ENCODE measurements around the gene TMOD2. TPM values are rescaled to one million over a fixed set of nuclear protein-coding genes. Genes with fewer than 3 reads are reported as not detected.

Gene TMOD2
- total and polyA plus RNA-seq, 11 donors, result 1.3 to 10.9 (median 6.1) TPM

DNA sequence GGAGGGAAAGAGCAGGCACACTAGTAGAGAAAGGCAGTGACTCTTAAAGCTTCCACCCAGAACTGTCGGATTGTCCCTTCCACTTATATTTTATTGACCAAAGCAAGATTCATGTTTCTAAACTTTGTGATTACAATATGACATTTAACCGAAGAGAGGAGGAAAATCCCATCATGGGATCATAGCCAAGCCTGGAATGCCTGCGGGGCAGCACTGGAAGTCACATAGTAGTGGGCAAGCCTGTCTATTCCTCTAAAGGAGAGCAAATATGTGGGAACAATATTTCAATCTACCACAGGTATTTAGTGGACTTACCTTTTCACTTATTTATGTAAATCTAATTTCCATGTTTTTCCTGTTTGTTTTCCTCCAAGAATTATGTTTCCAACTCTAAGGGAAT lies 74.3 kb downstream of the TMOD2 start:
- ATAC-seq (no peak), DNase-seq (no peak)
- peaks cover 0 to 8% (median 2%) of the 10 kb centered on the region in 12 donors for H3K4me1 ChIP-seq
- H3K9me3 ChIP-seq, result peaks cover 0 to 13% (median 10%) of the 10 kb centered on the region in 12 donors
- no peak overlapping the region for H3K27ac ChIP-seq
- H3K4me3 ChIP-seq, result no peak overlapping the region
- no peaks in the 10 kb centered on the region for H3K27me3 ChIP-seq
- no peaks in the 10 kb centered on the region for H3K36me3 ChIP-seq
- intact Hi-C loops (cut with DNase I), result no loop called here
- 77 to 84% (median 78%) methylated on average over 3 of the region's 3 CpGs for WGBS, 4 donors
- TF ChIP-seq, protein P1, sequence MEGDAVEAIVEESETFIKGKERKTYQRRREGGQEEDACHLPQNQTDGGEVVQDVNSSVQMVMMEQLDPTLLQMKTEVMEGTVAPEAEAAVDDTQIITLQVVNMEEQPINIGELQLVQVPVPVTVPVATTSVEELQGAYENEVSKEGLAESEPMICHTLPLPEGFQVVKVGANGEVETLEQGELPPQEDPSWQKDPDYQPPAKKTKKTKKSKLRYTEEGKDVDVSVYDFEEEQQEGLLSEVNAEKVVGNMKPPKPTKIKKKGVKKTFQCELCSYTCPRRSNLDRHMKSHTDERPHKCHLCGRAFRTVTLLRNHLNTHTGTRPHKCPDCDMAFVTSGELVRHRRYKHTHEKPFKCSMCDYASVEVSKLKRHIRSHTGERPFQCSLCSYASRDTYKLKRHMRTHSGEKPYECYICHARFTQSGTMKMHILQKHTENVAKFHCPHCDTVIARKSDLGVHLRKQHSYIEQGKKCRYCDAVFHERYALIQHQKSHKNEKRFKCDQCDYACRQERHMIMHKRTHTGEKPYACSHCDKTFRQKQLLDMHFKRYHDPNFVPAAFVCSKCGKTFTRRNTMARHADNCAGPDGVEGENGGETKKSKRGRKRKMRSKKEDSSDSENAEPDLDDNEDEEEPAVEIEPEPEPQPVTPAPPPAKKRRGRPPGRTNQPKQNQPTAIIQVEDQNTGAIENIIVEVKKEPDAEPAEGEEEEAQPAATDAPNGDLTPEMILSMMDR (IDR thresholded peaks at IDR 0.05), result no peak
- no peak for TF ChIP-seq POLR2A (IDR thresholded peaks at IDR 0.05)

DNA sequence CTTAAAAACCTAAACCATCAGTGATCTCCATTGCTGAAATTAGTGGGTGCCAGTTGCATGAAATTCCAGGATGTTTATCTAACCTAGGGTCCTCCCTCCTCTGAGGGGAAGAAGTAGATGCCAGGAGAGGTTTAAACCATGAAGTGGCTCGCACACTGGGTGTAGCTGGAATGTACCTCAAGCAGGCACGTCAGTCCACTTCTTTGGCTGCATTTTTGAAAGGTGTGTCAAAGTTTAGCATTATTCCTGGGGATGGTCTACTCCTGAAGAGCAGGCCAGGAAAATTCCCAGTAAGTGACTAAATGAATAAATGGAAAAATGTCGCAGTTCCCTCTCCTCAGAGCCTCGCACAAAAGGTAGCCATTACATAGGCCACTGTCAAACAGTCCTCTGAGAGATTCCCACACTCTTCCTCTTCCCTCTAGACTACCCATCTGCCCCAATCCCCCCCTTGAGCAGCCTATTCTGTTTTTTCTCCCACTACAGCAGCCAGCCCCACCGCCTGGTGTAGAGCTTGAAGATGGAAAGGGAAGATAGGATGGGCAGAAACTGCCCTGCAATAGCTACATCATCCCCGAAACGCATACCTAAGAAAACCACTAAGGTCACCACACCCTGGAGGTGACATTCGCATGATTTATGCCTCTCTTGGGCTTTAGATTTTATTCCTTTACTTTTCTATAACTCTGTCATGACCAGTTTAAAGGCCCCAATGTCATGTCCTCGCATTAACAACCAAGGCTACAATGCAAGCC lies 77.4 kb downstream of the TMOD2 start:
- peak overlapping the region in 8 of 12 donors; percentile 87 to 98 (median 94) for H3K27ac ChIP-seq
- TF ChIP-seq POLR2A (IDR thresholded peaks at IDR 0.05), result no peak
- TF ChIP-seq, protein P1 (IDR thresholded peaks at IDR 0.05), result no peak
- no peaks in the 10 kb centered on the region for H3K36me3 ChIP-seq
- H3K27me3 ChIP-seq, result no peaks in the 10 kb centered on the region
- peak overlapping the region in 9 of 12 donors; percentile 74 to 99 (median 92) for H3K4me3 ChIP-seq
- no peaks in the 10 kb centered on the region for H3K9me3 ChIP-seq
- no peak for DNase-seq
- WGBS, 4 donors, result 83 to 93% (median 87%) methylated on average over 9 of the region's 9 CpGs
- intact Hi-C loops (cut with DNase I), result no loop called here
- ATAC-seq, result no peak
- H3K4me1 ChIP-seq, result peaks cover 6 to 39% (median 23%) of the 10 kb centered on the region in 12 donors

DNA sequence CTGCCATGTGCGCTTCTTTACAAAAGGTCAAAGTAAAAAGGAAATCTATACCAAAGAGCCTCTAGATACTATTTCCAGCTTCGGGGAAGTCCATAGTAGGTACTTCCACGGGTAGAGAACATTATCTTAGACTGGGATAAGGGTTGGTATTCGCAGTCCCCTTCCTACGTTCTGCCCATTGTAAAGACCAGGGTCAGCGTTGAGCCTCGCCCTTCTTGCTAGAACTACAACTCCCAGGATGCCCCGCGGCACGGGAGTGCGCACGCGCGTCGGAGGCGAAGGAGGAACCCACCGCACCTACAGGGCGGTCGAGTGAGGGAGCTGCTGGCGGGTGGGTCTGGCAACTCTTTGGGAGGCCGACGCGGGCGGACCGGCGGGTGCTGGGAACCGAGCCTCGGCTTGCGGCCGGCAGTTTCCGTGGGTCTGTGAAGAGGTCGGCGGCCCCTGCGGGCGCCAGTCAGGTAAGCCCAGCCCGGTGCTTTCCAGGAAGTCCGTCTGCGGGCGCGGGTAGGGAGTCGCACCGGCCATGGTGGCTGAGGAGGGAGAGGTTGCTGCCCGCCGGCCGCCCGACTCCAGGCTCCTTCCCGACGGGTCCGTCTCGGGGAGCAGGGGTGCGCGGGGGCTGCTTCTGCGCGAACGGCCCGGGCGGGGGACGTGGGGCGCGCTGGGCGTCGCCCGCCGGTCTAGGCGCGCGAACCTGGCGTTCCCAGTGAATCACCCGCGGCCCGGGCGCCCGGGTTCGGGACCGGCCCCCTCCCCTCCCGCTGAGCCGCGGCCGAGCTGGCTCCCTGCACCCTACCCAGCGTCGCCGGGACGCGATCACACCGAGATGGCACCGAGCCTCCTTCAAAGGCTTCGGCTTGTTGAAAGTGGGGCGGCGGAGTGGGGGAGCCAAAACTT lies 78.2 kb downstream of the TMOD2 start, which contains the start of gene TMOD3:
Gene TMOD3, plus strand, starts transcription at position 278 of the 900 bp plus-strand sequence. CDS start 33,232 bp downstream, outside the sequence.
- Histone ChIP-seq H3K36me3 (no peaks in the 10 kb centered on the region), H3K27ac (peak within 1 kb of the TSS; percentile 83 to 98 (median 93)), H3K27me3 (no peaks in the 10 kb centered on the region), H3K9me3 (no peaks in the 10 kb centered on the region), H3K4me1 (peaks cover 6 to 48% (median 25%) of the 10 kb centered on the region in 12 donors), H3K4me3 (peak within 1 kb of the TSS; percentile 74 to 99 (median 90))
- peak in 1 of 2 donors; percentile 93 for TF ChIP-seq POLR2A (IDR thresholded peaks at IDR 0.05)
- TF ChIP-seq, protein P1 (IDR thresholded peaks at IDR 0.05), result peak in 1 of 12 donors; percentile 30
- peak; percentile 97 to 98 (median 98) for ATAC-seq
- peak; percentile 92 to 97 (median 94) for DNase-seq
- 1 to 4% (median 2%) methylated on average over 29 to 89 of the region's 89 CpGs for WGBS, 4 donors
- intact Hi-C loops (cut with DNase I), result loop anchor here in 4 of 10 donors (5.0 to 10.0 kb wide), 2 partner anchors 48 to 55 kb away; no protein-coding TSS in a partner anchor

Measured in heart left ventricle (tissue), 16 donors.